COR-L47 (cell line): Measurements from ENCODE around the gene TRIM6.
"Not testable (repeated sequence)": the region's sequence is repeated elsewhere in the genome, so short reads cannot be mapped to it uniquely, and the experiment has no call there.

Experiments used
- DNase-seq: peaks from one replicate; lab custom pipeline; 2025; lab: John Stamatoyannopoulos, UW

The TRIM6 gene

GRCh38 chr11:5596607-5597201, at the start of gene TRIM6:
Gene TRIM6, plus strand, starts transcription at chr11:5596637. Its CDS starts 261 bp downstream, at chr11:5596898.
- no peak for DNase-seq

- no peak for DNase-seq
These were observed 48.5 kb upstream of the TRIM6 start for GRCh38 chr11:5547982-5548381.

- no peak for DNase-seq
These were observed 48.0 kb upstream of the TRIM6 start, which contains the start of gene OR52H1 for GRCh38 chr11:5548440-5548839. Gene OR52H1, minus strand, starts transcription at chr11:5548540. Its CDS starts 3,035 bp downstream, at chr11:5545505.

GRCh38 chr11:5550440-5551095, 45.9 kb upstream of the TRIM6 start:
- no peak for DNase-seq

DNA sequence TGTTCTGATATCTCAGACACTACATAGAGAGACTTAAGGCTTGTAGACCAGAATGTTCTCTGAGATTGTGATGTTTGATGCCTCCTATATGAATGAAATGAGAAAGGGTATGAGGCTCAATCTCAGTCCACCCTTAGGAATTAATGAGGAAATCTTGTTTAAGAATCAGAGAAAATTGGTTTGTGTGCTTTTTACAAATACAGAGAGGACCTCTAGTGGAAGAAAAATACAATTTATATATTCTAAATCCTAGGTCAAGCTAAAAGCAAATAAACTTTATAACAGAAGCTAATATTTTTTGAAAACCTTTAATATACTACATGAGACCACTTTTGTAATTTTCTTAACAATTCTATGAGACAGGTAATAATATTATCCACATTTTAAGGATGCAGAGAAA, 43.1 kb upstream of the TRIM6 start:
- DNase-seq, result no peak

GRCh38 chr11:5556596-5557188, 39.7 kb upstream of the TRIM6 start:
- no peak for DNase-seq

GRCh38 chr11:5557751-5558150, 38.7 kb upstream of the TRIM6 start:
- DNase-seq, result no peak

DNA sequence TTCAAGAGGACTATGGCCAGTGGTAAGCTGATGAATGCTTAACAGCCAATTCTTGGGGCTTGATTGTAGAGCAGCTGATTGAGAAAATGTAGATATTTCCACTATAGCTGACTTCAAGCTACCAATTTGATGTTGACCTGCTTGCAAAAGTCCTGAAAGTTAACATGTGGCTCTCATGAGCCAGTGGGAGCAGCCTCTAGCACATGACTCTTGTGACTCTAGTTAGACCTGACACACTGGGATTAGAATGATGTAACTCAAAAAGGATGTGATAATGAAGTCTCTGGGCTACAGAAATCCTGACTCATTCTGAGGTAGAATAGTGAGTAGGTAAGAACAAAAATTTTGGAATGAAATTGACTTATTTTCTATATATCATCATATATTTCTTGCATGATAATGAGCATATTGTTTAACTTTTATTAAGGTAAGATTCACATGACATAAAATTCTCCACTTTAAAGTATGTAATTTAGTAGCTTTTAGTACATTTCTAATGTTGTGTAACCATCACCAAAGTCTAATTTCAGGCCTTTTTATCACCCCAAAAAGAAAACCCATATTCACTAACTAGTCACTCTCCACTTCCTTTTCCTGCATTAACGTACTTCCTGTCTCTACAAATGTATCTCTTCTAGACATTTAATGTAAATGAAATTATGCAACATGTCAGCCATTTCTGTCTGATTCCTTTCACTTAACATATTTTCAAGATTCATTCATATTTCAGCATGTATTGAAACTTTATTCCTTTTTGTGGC, 32.0 kb upstream of the TRIM6 start:
- no peak for DNase-seq

DNA sequence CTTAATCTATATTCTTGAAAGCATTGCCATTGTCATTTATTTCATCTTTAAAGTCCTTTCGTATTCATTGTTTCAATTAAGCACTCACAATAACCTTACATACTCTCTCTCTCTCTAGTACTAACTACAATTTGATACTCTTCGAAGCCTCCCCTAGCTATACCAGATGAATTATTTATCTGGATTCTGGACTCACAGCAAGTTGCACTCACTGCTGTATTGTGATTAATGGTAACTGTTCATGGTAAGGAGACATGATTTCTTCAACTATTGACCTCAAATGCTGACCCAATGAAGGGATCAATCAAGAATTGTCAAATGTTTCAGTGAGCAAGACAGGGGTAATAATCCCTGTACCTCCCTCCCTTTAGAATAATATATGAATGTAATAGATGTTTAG, 21.8 kb upstream of the TRIM6 start:
- DNase-seq, result no peak

- DNase-seq, result no peak
These were observed 21.3 kb upstream of the TRIM6 start for GRCh38 chr11:5575152-5575551.

- no peak for DNase-seq
These were observed 19.3 kb upstream of the TRIM6 start for GRCh38 chr11:5577101-5577500.

- DNase-seq, result no peak
These were observed 15.9 kb upstream of the TRIM6 start, which contains the start of gene OR52B6 for GRCh38 chr11:5580577-5580976. Gene OR52B6, plus strand, starts transcription at chr11:5580877. Its CDS starts 0 bp downstream, at chr11:5580877.

DNA sequence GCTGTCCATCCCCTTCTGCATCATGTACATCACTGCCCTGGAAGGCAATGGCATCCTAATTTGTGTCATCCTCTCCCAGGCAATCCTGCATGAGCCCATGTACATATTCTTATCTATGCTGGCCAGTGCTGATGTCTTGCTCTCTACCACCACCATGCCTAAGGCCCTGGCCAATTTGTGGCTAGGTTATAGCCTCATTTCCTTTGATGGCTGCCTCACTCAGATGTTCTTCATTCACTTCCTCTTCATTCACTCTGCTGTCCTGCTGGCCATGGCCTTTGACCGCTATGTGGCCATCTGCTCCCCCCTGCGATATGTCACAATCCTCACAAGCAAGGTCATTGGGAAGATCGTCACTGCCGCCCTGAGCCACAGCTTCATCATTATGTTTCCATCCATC, 15.4 kb upstream of the TRIM6 start:
- no peak for DNase-seq

- not testable (repeated sequence) for DNase-seq
These were observed 12.0 kb upstream of the TRIM6 start for GRCh38 chr11:5584458-5584857.

DNA sequence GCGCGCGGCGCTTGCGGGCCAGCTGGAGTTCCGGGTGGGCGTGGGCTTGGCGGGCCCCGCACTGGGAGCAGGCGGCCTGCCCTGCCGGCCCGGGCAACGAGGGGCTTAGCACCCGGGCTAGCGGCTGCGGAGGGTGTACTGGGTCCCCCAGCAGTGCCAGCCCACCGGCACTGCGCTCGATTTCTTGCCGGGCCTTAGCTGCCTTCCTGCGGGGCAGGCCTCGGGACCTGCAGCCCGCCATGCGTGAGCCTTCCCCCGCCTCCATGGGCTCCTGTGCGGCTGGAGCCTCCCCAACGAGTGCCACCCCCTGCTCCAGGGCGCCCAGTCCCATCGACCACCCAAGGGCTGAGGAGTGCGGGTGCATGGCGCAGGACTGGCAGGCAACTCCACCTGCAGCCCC, 6.5 kb upstream of the TRIM6 start:
- not testable (repeated sequence) for DNase-seq

- no peak for DNase-seq
These were observed 4.8 kb upstream of the TRIM6 start for GRCh38 chr11:5591613-5592012.

DNA sequence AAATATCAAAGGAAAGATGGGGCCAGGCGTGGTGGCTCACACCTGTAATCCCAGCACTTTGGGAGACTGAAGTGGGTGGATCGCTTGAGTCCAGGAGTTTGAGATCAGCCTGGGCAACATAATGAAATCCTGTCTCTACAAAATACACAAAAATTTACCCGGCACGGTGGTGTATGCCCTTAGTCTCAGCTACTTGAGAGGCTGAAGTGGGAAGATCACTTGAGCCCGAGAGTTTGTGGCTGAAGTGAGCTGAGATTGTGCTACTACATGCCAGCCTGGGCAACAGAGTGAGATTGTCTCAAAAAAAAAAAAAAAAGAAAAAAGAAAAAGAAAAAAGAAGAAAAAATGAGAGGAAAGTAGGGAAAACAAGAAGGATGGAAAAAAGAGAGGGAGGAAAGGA, 3.8 kb upstream of the TRIM6 start:
- DNase-seq, result no peak

GRCh38 chr11:5593146-5593545, 3.3 kb upstream of the TRIM6 start:
- DNase-seq, result no peak

- DNase-seq, result no peak
These were observed 1.5 kb downstream of the TRIM6 start for GRCh38 chr11:5597953-5598352.

DNA sequence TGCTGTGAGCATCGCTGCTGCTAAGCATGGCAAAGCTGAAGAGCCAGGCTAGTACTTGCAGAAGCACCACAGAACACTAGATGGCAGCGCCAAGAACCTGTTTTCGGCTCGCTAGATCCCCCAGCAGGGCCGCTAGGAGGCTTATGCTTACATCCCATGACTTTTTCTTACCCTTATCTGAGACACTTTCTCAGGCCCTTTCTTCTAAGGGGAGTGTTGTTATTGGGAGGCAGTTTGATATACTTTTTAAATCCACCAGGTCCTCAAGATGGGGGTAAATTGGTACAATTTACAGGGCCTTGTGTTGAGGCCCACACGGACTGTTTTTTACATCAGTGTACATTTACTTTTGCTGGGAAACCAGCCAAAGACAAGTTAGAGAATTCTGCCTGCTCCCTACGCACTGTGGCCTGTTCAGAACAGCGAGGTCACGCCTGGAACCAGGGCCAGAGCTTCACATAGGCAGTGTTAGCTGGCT, 4.0 kb downstream of the TRIM6 start:
- peak; percentile 31 for DNase-seq

- not testable (repeated sequence) for DNase-seq
These were observed 6.4 kb downstream of the TRIM6 start for GRCh38 chr11:5602791-5603190.

DNA sequence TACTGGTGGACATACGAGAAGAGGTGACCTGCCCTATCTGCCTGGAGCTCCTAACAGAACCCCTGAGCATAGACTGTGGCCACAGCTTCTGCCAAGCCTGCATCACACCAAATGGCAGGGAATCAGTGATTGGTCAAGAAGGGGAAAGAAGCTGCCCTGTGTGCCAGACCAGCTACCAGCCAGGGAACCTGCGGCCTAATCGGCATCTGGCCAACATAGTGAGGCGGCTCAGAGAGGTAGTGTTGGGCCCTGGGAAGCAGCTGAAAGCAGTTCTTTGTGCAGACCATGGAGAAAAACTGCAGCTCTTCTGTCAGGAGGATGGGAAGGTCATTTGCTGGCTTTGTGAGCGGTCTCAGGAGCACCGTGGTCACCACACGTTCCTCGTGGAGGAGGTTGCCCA, 6.9 kb downstream of the TRIM6 start:
- no peak for DNase-seq

GRCh38 chr11:5604896-5605295, 8.5 kb downstream of the TRIM6 start:
- DNase-seq, result no peak
